HepG2 (cell line): ENCODE data around the gene VAMP5. TPM values are rescaled to one million over a fixed set of nuclear protein-coding genes. Genes with fewer than 3 reads are reported as not detected.

ENCODE experiments used
- CENPT ChIP-seq: sonication (generic); formaldehyde crosslinking; IDR thresholded peaks from 2 replicates; pipeline ENCODE4 v1.8.0; 2022; ENCODE audit warnings: low read depth, mild to moderate bottlenecking, moderate library complexity, missing genetic modification reagents
- CHD2 ChIP-seq: IDR thresholded peaks from 2 replicates; pipeline ENCODE4 v1.6.1; 2011; ENCODE audit warnings: low read depth, low read length, improper control_type of control experiment
- CHD4 ChIP-seq: fragments of 200-600 bp; sonication (generic); IDR thresholded peaks from 2 replicates; pipeline ENCODE4 v1.7.0; 2017; ENCODE audit warnings: mild to moderate bottlenecking, low read length, borderline replicate concordance
- DBP ChIP-seq: sonication (generic); formaldehyde crosslinking; IDR thresholded peaks from 2 replicates; pipeline ENCODE4 v1.4.0; 2020; ENCODE audit warnings: missing genetic modification reagents; ENCODE audit errors: not compliant biosample characterization
- EEA1 ChIP-seq: sonication (generic); formaldehyde crosslinking; IDR thresholded peaks from 2 replicates; pipeline ENCODE4 v1.5.1; 2020; ENCODE audit warnings: mild to moderate bottlenecking, missing genetic modification reagents, borderline replicate concordance
- HCFC1 ChIP-seq: fragments of 150-350 bp; IDR thresholded peaks from 2 replicates; pipeline ENCODE4 v1.6.1; 2014; ENCODE audit warnings: low read depth, low read length
- IKZF1 ChIP-seq: fragments of 450-650 bp; IDR thresholded peaks from 2 replicates; pipeline ENCODE4 v1.7.1; 2016
- KMT2B ChIP-seq: IDR thresholded peaks from 2 replicates; pipeline ENCODE4 v1.6.1; 2016; ENCODE audit warnings: missing genetic modification reagents, missing compliant biosample characterization
- NR2F2 ChIP-seq: IDR thresholded peaks from 2 replicates; pipeline ENCODE4 v1.6.1; 2012; ENCODE audit warnings: low read depth, inconsistent platforms, borderline replicate concordance
- SNAPC4 ChIP-seq: sonication (generic); formaldehyde crosslinking; IDR thresholded peaks from 2 replicates; pipeline ENCODE4 v1.4.0; 2020; ENCODE audit warnings: mild to moderate bottlenecking, missing genetic modification reagents
- SRF ChIP-seq: IDR thresholded peaks from 2 replicates; pipeline ENCODE4 v1.6.1; 2011; ENCODE audit warnings: mild to moderate bottlenecking, low read depth, low read length, moderate library complexity
- TCF12 ChIP-seq, 2 experiments: fragments of 450-650 bp in 1 of 2; sonication (generic) in 1 of 2; formaldehyde crosslinking in 1 of 2; IDR thresholded peaks; 2 replicates each; pipeline versions ENCODE4 v1.6.1 to v1.8.0; 2017 to 2022; ENCODE audit warnings: antibody characterized with exemption in 1 of 2, mild to moderate bottlenecking in 1 of 2, missing genetic modification reagents in 1 of 2, moderate library complexity in 1 of 2
- XBP1 ChIP-seq: sonication (generic); formaldehyde crosslinking; IDR thresholded peaks from 2 replicates; pipeline ENCODE4 v1.5.0; 2020; ENCODE audit warnings: missing genetic modification reagents
- ZMYM2 ChIP-seq: sonication (generic); formaldehyde crosslinking; IDR thresholded peaks from 2 replicates; pipeline ENCODE4 v1.8.0; 2022; ENCODE audit warnings: mild to moderate bottlenecking, missing genetic modification reagents
- ZNF136 ChIP-seq: sonication (generic); formaldehyde crosslinking; IDR thresholded peaks from 2 replicates; pipeline ENCODE4 v1.8.1; 2022; ENCODE audit warnings: low read depth, mild to moderate bottlenecking, moderate library complexity, missing genetic modification reagents
- ZNF333 ChIP-seq: sonication (generic); formaldehyde crosslinking; IDR thresholded peaks from 2 replicates; pipeline ENCODE4 v1.4.0; 2020; ENCODE audit warnings: mild to moderate bottlenecking, missing genetic modification reagents, borderline replicate concordance
- ZNF570 ChIP-seq: sonication (generic); formaldehyde crosslinking; IDR thresholded peaks from 2 replicates; pipeline ENCODE4 v1.4.0; 2020; ENCODE audit warnings: mild to moderate bottlenecking, missing genetic modification reagents, borderline replicate concordance
- polyA plus RNA-seq, 8 experiments: library from polyadenylated mRNA; depleted of rRNA in 3 of 8; stranded (reverse) in 7 of 8; unstranded in 1 of 8; fragments of >200 nt; fragmentation: Illumina TruSeq in 4 of 8; extraction: Trizol in 4 of 8; gene quantifications; 2 replicates each; pipeline versions ENCODE4 v1.2.1 to v1.2.3, GENCODE V29; 2011 to 2016; ENCODE audit warnings: low read depth in 4 of 8, missing spikeins in 1 of 8, mixed read lengths in 1 of 8; ENCODE audit not compliant: insufficient read depth in 1 of 8
- total RNA-seq, 5 experiments: library from RNA; depleted of rRNA; stranded (reverse); fragments of >200 nt; fragmentation: Illumina TruSeq; extraction: Trizol; gene quantifications; 2 replicates each; pipeline ENCODE4 v1.2.3, GENCODE V29; 2016; ENCODE audit warnings: low read depth in 1 of 5
- TF ChIP-seq, protein P1 (sequence below): IDR thresholded peaks from 2 replicates; pipeline ENCODE4 v1.6.1; 2016; ENCODE audit warnings: missing compliant biosample characterization, missing genetic modification reagents, borderline replicate concordance
- TF ChIP-seq, protein P2 (sequence below): fragments of 450-650 bp; IDR thresholded peaks from 2 replicates; pipeline ENCODE4 v1.6.1; 2016
- TF ChIP-seq, protein P3 (sequence below): sonication (generic); formaldehyde crosslinking; IDR thresholded peaks from 2 replicates; pipeline ENCODE4 v1.5.0; 2020; ENCODE audit warnings: missing genetic modification reagents, mild to moderate bottlenecking, borderline replicate concordance

Gene VAMP5
- total and polyA plus RNA-seq, 2 of the 13 experiments (the other 11 are each of a cell fraction or from before 2014, with no cell fraction given): 7.2 to 56.7 TPM

- no peak for TF ChIP-seq SNAPC4 (CRISPR knock-in tag)
- TF ChIP-seq HCFC1: no peak
- TF ChIP-seq, protein P1, sequence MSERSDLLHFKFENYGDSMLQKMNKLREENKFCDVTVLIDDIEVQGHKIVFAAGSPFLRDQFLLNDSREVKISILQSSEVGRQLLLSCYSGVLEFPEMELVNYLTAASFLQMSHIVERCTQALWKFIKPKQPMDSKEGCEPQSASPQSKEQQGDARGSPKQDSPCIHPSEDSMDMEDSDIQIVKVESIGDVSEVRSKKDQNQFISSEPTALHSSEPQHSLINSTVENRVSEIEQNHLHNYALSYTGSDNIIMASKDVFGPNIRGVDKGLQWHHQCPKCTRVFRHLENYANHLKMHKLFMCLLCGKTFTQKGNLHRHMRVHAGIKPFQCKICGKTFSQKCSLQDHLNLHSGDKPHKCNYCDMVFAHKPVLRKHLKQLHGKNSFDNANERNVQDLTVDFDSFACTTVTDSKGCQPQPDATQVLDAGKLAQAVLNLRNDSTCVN: no peak
- no peak for TF ChIP-seq IKZF1
- peak; percentile 34; the same call in 1 of the 2 replicates for TF ChIP-seq NR2F2
- no peak for TF ChIP-seq XBP1 (CRISPR knock-in tag)
- 0 out of 2 replicates have a peak, but pooled peaks have one; percentile 67 for TF ChIP-seq ZNF333
- peak; percentile 2; the same call in 1 of the 2 replicates for TF ChIP-seq KMT2B (CRISPR knock-in tag)
- no peak for TF ChIP-seq CHD4
- no peak for TF ChIP-seq CHD2
- no peak for TF ChIP-seq SRF
- TF ChIP-seq, protein P2, sequence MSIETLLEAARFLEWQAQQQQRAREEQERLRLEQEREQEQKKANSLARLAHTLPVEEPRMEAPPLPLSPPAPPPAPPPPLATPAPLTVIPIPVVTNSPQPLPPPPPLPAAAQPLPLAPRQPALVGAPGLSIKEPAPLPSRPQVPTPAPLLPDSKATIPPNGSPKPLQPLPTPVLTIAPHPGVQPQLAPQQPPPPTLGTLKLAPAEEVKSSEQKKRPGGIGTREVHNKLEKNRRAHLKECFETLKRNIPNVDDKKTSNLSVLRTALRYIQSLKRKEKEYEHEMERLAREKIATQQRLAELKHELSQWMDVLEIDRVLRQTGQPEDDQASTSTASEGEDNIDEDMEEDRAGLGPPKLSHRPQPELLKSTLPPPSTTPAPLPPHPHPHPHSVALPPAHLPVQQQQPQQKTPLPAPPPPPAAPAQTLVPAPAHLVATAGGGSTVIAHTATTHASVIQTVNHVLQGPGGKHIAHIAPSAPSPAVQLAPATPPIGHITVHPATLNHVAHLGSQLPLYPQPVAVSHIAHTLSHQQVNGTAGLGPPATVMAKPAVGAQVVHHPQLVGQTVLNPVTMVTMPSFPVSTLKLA: no peak
- TF ChIP-seq ZMYM2 (CRISPR knock-in tag): no peak
- TF ChIP-seq, protein P3, sequence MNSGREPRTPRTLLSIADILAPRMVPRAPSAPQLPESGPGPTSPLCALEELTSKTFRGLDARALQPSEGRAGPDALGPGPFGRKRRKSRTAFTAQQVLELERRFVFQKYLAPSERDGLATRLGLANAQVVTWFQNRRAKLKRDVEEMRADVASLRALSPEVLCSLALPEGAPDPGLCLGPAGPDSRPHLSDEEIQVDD (CRISPR knock-in tag): peak; percentile 73; the same call in 1 of the 2 replicates
- TF ChIP-seq TCF12 (IDR thresholded peaks at IDR 0.05): no peak
- no peak; the same call in 1 of the 2 replicates for TF ChIP-seq TCF12 (CRISPR knock-in tag; IDR thresholded peaks at IDR 0.05)
- TF ChIP-seq EEA1 (CRISPR knock-in tag): no peak
- no peak; the same call in 1 of the 2 replicates for TF ChIP-seq ZNF570 (CRISPR knock-in tag)
- TF ChIP-seq CENPT: no peak
- no peak for TF ChIP-seq DBP (CRISPR knock-in tag)
- no peak for TF ChIP-seq ZNF136 (CRISPR knock-in tag)
These were observed 46.4 kb upstream of the VAMP5 start (continued) for GRCh38 chr2:85537600-85538506.
